Tibial nerve (tissue), 4 donors: Measurements from ENCODE around the gene OR10V1. TPM values are rescaled to one million over a fixed set of nuclear protein-coding genes. Genes with fewer than 3 reads are reported as not detected.

ENCODE experiments used
- DNase-seq, 2 donors: peaks; one replicate each; pipeline ENCODE4 v3.0.0-alpha.2; 2019; ENCODE audit warnings: low spot score in 2 of 2
- H3K27ac ChIP-seq, 4 donors: fragments of 200-600 bp; sonication (generic) in 3 of 4; one replicate each; pipeline ENCODE4 v1.5.1; 2017 to 2019; ENCODE audit warnings: mild to moderate bottlenecking in 1 of 4
- H3K27me3 ChIP-seq, 2 donors: fragments of 200-600 bp; sonication (generic) in 1 of 2; one replicate each; pipeline versions ENCODE4 v1.5.1 to v1.6.0; 2017 to 2019
- H3K36me3 ChIP-seq, 3 donors: fragments of 200-600 bp; sonication (generic); one replicate each; pipeline ENCODE4 v1.5.1; 2018 to 2019
- H3K4me1 ChIP-seq, 4 donors: fragments of 200-600 bp; sonication (generic) in 3 of 4; one replicate each; pipeline ENCODE4 v1.5.1; 2017 to 2019
- H3K4me3 ChIP-seq, 4 donors: fragments of 200-600 bp; sonication (generic) in 3 of 4; one replicate each; pipeline ENCODE4 v1.5.1; 2017 to 2019; ENCODE audit warnings: mild to moderate bottlenecking in 1 of 4, moderate library complexity in 1 of 4
- H3K9me3 ChIP-seq, 4 donors: fragments of 200-600 bp; sonication (generic) in 3 of 4; one replicate each; pipeline ENCODE4 v1.5.1; 2017 to 2019
- CTCF ChIP-seq, 5 experiments: fragments of 200-600 bp in 3 of 5; fragments of 450-650 bp in 2 of 5; sonication (generic) in 3 of 5; IDR thresholded peaks; one replicate each; pipeline ENCODE4 v1.5.1; 2016 to 2019; ENCODE audit warnings: antibody characterized with exemption in 5 of 5, mild to moderate bottlenecking in 3 of 5, moderate library complexity in 2 of 5
- EP300 ChIP-seq, 2 donors: sonication (generic); formaldehyde crosslinking; IDR thresholded peaks; one replicate each; pipeline ENCODE4 v1.6.1; 2017; ENCODE audit warnings: antibody characterized with exemption in 2 of 2, mild to moderate bottlenecking in 1 of 2
- POLR2A ChIP-seq, 2 donors: fragments of 450-650 bp; IDR thresholded peaks; one replicate each; pipeline ENCODE4 v1.6.1; 2017; ENCODE audit warnings: antibody characterized with exemption in 2 of 2, mild to moderate bottlenecking in 2 of 2, moderate library complexity in 2 of 2
- WGBS, 2 donors: methylation state at CpG; one replicate each; pipeline ENCODE4 v1.1.5; 2018; 5-methylcytosine and 5-hydroxymethylcytosine counted together
- total RNA-seq, 4 donors: library from RNA; depleted of rRNA; stranded (reverse); fragments of >200 nt; gene quantifications; one replicate each; pipeline ENCODE4 v1.1.0, GENCODE V29; 2016

The OR10V1 gene
- total RNA-seq, 4 donors from 2014 or later, result not detected

- Histone ChIP-seq H3K4me1 (peaks cover 0 to 21% (median 6%) of the 10 kb centered on the region in 4 donors), H3K27ac (peak overlapping the region in 3 of 4 donors; percentile 88 to 94 (median 90)), H3K9me3 (no peaks in the 10 kb centered on the region), H3K27me3 (peaks cover 0 to 2% of the 10 kb centered on the region in 2 donors), H3K4me3 (no peak overlapping the region), H3K36me3 (no peaks in the 10 kb centered on the region)
- no peak for DNase-seq
- TF ChIP-seq EP300 (IDR thresholded peaks at IDR 0.05) (no peak), POLR2A (IDR thresholded peaks at IDR 0.05) (no peak), CTCF (IDR thresholded peaks at IDR 0.05) (no peak)
- WGBS, 2 donors, result 30 to 44% methylated on average over 4 of the region's 4 CpGs
These were observed 43.2 kb upstream of the OR10V1 start for GRCh38 chr11:59756845-59757244.

- H3K27ac ChIP-seq, result peak overlapping the region in 3 of 4 donors; percentile 88 to 94 (median 90)
- DNase-seq, result no peak
- WGBS, 2 donors, result 47 to 49% methylated on average over 3 of the region's 3 CpGs
- H3K36me3 ChIP-seq, result no peaks in the 10 kb centered on the region
- peak overlapping the region in 2 of 4 donors; percentile 70 to 91 for H3K4me3 ChIP-seq
- TF ChIP-seq POLR2A (IDR thresholded peaks at IDR 0.05) (no peak), EP300 (IDR thresholded peaks at IDR 0.05) (no peak), CTCF (IDR thresholded peaks at IDR 0.05) (no peak)
- peaks cover 0 to 2% of the 10 kb centered on the region in 2 donors for H3K27me3 ChIP-seq
- H3K4me1 ChIP-seq, result peaks cover 0 to 21% (median 6%) of the 10 kb centered on the region in 4 donors
- H3K9me3 ChIP-seq, result no peaks in the 10 kb centered on the region
These were observed 42.9 kb upstream of the OR10V1 start for GRCh38 chr11:59756558-59756840.

- peak; percentile 38 to 64 for DNase-seq
- 8 to 12% methylated on average over 20 to 23 of the region's 23 CpGs for WGBS, 2 donors
- no peak for TF ChIP-seq POLR2A (IDR thresholded peaks at IDR 0.05)
- TF ChIP-seq CTCF (IDR thresholded peaks at IDR 0.05), result no peak
- TF ChIP-seq EP300 (IDR thresholded peaks at IDR 0.05), result peak in 1 of 2 donors; percentile 77
- H3K27ac ChIP-seq, result peak overlapping the region; percentile 76 to 94 (median 89)
- peaks cover 0 to 2% of the 10 kb centered on the region in 2 donors for H3K27me3 ChIP-seq
- H3K36me3 ChIP-seq, result no peaks in the 10 kb centered on the region
- peaks cover 0 to 21% (median 6%) of the 10 kb centered on the region in 4 donors for H3K4me1 ChIP-seq
- peak overlapping the region; percentile 51 to 91 (median 61) for H3K4me3 ChIP-seq
- H3K9me3 ChIP-seq, result no peaks in the 10 kb centered on the region
These were observed 42.3 kb upstream of the OR10V1 start for GRCh38 chr11:59755701-59756557.

- WGBS, 2 donors, result 0 to 1% methylated on average over 23 to 34 of the region's 80 CpGs
- H3K27ac ChIP-seq, result peak within 1 kb of the TSS; percentile 76 to 94 (median 89)
- DNase-seq, result peak; percentile 13 to 17
- H3K36me3 ChIP-seq, result no peaks in the 10 kb centered on the region
- peak within 1 kb of the TSS; percentile 51 to 91 (median 61) for H3K4me3 ChIP-seq
- TF ChIP-seq CTCF (IDR thresholded peaks at IDR 0.05), result no peak
- TF ChIP-seq EP300 (IDR thresholded peaks at IDR 0.05), result no peak
- TF ChIP-seq POLR2A (IDR thresholded peaks at IDR 0.05), result no peak
- peaks cover 0 to 21% (median 6%) of the 10 kb centered on the region in 4 donors for H3K4me1 ChIP-seq
- H3K9me3 ChIP-seq, result no peaks in the 10 kb centered on the region
- H3K27me3 ChIP-seq, result no peaks in the 10 kb centered on the region
These were observed 41.4 kb upstream of the OR10V1 start, which contains the start of gene STX3 for GRCh38 chr11:59754859-59755700. Gene STX3, plus strand, starts transcription at chr11:59755376. Its CDS starts 230 bp downstream, at chr11:59755606.
